AG04450 (cell line): Measurements from ENCODE around the gene RB1. TPM values are rescaled to one million over a fixed set of nuclear protein-coding genes. Genes with fewer than 3 reads are reported as not detected.

Experiments
- CTCF ChIA-PET: fragments of 300-600, 350-600 bp; formaldehyde crosslinking; extraction: SDS; loops from one replicate; lab custom pipeline; 2022; ENCODE audit warnings: antibody characterized with exemption, inconsistent platforms; lab: Charles Lee
- POLR2A ChIA-PET: fragments of 350-600 bp; formaldehyde crosslinking; extraction: SDS; loops from one replicate; lab custom pipeline; 2021; ENCODE audit warnings: antibody characterized with exemption, inconsistent platforms; lab: Yijun Ruan, JAX
- DNase-seq: peaks from one replicate; pipeline ENCODE4 v3.0.0-alpha.2; 2011; ENCODE audit warnings: low read depth, low spot score
- H3K27ac ChIP-seq: one replicate; pipeline ENCODE4 v1.5.1; 2012; ENCODE audit warnings: low read depth, low read length, control low read depth
- H3K27me3 ChIP-seq: one replicate; pipeline ENCODE4 v1.6.0; 2012; ENCODE audit warnings: low read length; ENCODE audit not compliant: control insufficient read depth, insufficient read depth
- H3K4me3 ChIP-seq: 2 replicates; pipeline ENCODE4 v1.5.1; 2011; ENCODE audit warnings: mild to moderate bottlenecking, low read depth, low read length, control low read depth
- H3K9me3 ChIP-seq: 2 replicates; pipeline ENCODE4 v1.5.1; 2012; ENCODE audit warnings: low read length; ENCODE audit not compliant: control insufficient read depth, insufficient read depth
- polyA plus RNA-seq: library from polyadenylated mRNA; depleted of rRNA; stranded (reverse); fragments of >200 nt; gene quantifications from 2 replicates; pipeline ENCODE4 v1.2.3, GENCODE V29; 2011
- TF ChIP-seq, protein P1 (sequence below): IDR thresholded peaks from 2 replicates; pipeline ENCODE4 v1.5.1; 2011; ENCODE audit warnings: low read depth, low read length, control low read depth, inconsistent platforms

RB1 gene
- polyA plus RNA-seq, 1 experiment: 27.3 TPM

DNA sequence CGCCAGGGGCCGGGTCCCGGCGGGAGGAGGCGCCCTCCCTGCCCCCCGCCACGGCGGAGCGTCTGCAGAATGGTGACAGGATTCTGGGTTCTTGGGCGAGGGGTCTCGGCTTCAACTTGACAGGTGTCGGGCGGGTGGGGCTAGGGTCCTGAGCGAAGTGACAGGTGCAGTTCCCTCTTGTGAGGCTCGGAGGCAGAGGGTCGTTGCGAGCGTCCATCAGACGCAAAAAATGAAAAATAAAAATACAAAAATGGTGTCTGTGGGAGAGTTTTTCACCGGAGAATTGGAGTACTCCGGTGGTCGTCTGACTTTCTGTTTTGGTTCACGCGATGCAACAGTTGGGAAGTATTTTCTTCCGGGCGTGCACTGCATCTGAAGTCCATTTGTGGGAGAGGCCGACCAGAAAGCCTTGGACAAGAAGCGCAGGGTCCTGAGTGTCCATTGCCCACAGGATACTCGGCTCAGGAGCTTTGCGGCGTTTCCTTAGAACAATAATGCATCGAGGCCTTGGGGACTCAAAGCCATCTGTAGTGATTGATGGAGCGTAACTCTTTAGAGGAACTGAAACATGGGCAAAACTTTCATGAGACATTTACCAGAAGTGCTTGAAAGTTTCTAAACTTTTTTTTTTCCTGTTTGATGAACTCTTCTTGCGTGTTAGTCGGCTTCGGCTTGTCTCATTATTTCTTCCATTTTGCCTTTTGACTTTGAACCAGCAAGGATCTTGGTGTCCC is 759 bp downstream of the RB1 start:
- peak overlapping the region; percentile 99 for H3K27ac ChIP-seq
- CTCF ChIA-PET: interaction anchor here (0.8 kb wide), 1 partner anchor 29 kb away, joined by 3 read pairs; no protein-coding TSS in a partner anchor
- H3K9me3 ChIP-seq: no peaks in the 10 kb centered on the region; the same call in 1 of the 2 replicates
- POLR2A ChIA-PET: interaction anchor here (1.5 kb wide), 1 partner anchor 71 kb away, joined by 8 read pairs; the partner anchor contains the start of gene ITM2B
- no peaks in the 10 kb centered on the region for H3K27me3 ChIP-seq
- TF ChIP-seq, protein P1, sequence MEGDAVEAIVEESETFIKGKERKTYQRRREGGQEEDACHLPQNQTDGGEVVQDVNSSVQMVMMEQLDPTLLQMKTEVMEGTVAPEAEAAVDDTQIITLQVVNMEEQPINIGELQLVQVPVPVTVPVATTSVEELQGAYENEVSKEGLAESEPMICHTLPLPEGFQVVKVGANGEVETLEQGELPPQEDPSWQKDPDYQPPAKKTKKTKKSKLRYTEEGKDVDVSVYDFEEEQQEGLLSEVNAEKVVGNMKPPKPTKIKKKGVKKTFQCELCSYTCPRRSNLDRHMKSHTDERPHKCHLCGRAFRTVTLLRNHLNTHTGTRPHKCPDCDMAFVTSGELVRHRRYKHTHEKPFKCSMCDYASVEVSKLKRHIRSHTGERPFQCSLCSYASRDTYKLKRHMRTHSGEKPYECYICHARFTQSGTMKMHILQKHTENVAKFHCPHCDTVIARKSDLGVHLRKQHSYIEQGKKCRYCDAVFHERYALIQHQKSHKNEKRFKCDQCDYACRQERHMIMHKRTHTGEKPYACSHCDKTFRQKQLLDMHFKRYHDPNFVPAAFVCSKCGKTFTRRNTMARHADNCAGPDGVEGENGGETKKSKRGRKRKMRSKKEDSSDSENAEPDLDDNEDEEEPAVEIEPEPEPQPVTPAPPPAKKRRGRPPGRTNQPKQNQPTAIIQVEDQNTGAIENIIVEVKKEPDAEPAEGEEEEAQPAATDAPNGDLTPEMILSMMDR: no peak
- H3K4me3 ChIP-seq: peak overlapping the region; percentile 62
- DNase-seq: peak; percentile 7

DNA sequence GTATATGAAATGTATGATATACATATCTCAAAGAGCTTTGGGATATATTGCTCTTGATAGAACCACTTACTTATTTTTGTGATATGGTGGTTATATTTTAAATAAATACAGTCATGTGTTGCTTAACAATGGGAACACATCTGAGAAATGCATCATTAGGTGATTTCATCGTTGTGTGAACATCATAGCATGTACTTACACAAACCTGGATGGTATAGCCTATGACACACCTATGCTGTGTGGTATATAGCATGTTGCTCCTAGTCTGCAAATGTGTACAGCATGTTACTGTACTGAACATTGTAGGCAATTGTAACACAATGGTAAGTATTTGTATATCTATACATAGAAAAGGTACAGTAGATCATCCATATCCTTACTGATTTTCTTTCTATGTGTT is 7.7 kb downstream of the RB1 start:
- CTCF ChIA-PET: interaction anchor here (0.6 kb wide), 1 partner anchor 14 kb away, joined by 3 read pairs; no protein-coding TSS in a partner anchor
- TF ChIP-seq, protein P1: no peak
- Histone ChIP-seq H3K27me3 (no peaks in the 10 kb centered on the region), H3K27ac (no peak overlapping the region), H3K4me3 (no peak overlapping the region), H3K9me3 (peaks cover 4% of the 10 kb centered on the region; the same call in 1 of the 2 replicates)
- POLR2A ChIA-PET: no interaction called here
- DNase-seq: no peak

DNA sequence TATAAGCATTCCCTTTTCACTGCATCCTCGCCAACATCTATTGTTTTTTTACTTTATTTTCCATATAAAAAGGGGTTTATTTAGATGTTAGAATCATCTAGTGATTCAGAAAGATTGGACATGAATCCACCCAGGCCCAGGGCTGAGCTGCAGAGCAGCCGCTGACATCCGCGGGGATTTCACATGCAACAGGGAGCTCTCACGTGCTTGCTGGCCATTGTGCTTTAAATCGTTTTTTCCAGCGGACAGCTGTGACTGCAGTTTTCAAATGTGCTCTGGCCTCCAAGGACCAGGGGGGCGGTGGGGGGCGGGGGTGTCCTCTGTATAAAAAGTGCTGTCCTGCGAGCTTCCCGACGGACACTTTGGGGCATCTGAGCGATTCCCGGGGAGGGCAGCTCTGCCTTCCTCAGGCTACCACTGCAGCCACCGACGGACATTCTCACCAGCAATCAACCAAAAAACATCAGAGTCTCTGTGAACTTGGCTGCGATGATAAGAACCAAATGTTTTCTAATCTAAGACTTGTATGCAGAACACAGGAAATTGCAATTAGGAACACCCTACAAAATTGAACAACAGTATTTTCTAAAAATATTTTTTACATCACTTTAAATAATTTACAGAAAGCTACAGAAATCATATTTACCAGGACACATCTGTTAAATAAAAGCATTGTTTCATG is 12.6 kb downstream of the RB1 start:
- no peak for DNase-seq
- H3K27ac ChIP-seq: no peak overlapping the region

GRCh38 chr13:48316826-48317510 is 13.4 kb downstream of the RB1 start:
- TF ChIP-seq, protein P1: no peak
- Histone ChIP-seq H3K27me3 (no peaks in the 10 kb centered on the region), H3K27ac (no peak overlapping the region), H3K9me3 (peaks cover 55% of the 10 kb centered on the region), H3K4me3 (no peak overlapping the region)
- POLR2A ChIA-PET: no interaction called here
- no peak for DNase-seq
- CTCF ChIA-PET: no interaction called here

More for the DNA sequence above, 12.6 kb downstream of the RB1 start:
- peaks cover 50% of the 10 kb centered on the region for H3K9me3 ChIP-seq
- H3K4me3 ChIP-seq: no peak overlapping the region
- POLR2A ChIA-PET: interaction anchor here (0.7 kb wide), 1 partner anchor 11 kb away, joined by 6 read pairs; no protein-coding TSS in a partner anchor
- TF ChIP-seq, protein P1: no peak
- H3K27me3 ChIP-seq: no peaks in the 10 kb centered on the region
- CTCF ChIA-PET: interaction anchor here (1.0 kb wide), 1 partner anchor 18 kb away, joined by 4 read pairs; no protein-coding TSS in a partner anchor
